HG03280 (cell line): ENCODE measurements around the gene CAMSAP2.
A peak's percentile ranks its signal among the peaks of the same experiment; 100 is the strongest.

Experiments used
- ATAC-seq: cut with Tn5 transposase; IDR thresholded peaks from one replicate; pipeline ENCODE4 v1.9.1; 2021; ENCODE audit warnings: mild to moderate bottlenecking, moderate library complexity; ENCODE audit not compliant: unreplicated experiment

The CAMSAP2 gene

GRCh38 chr1:200874694-200875093 lies 136.0 kb downstream of the CAMSAP2 start:
- ATAC-seq: no peak

- ATAC-seq: no peak
Measured at GRCh38 chr1:200875416-200875815, 136.7 kb downstream of the CAMSAP2 start.

- no peak for ATAC-seq
Measured at GRCh38 chr1:200877010-200877409, 138.3 kb downstream of the CAMSAP2 start.

GRCh38 chr1:200877839-200878551 lies 139.3 kb downstream of the CAMSAP2 start:
- no peak for ATAC-seq

GRCh38 chr1:200880212-200880611 lies 141.5 kb downstream of the CAMSAP2 start:
- peak; percentile 75 for ATAC-seq

GRCh38 chr1:200883118-200883517 lies 144.4 kb downstream of the CAMSAP2 start:
- no peak for ATAC-seq

- no peak for ATAC-seq
Measured at GRCh38 chr1:200885623-200886402, 147.1 kb downstream of the CAMSAP2 start.

- no peak for ATAC-seq
Measured at GRCh38 chr1:200886594-200886993, 147.9 kb downstream of the CAMSAP2 start.

GRCh38 chr1:200887036-200887435 lies 148.3 kb downstream of the CAMSAP2 start:
- ATAC-seq: no peak

GRCh38 chr1:200887772-200888348 lies 149.2 kb downstream of the CAMSAP2 start:
- no peak for ATAC-seq

- peak; percentile 90 for ATAC-seq
Measured at GRCh38 chr1:200888349-200888838, 149.7 kb downstream of the CAMSAP2 start.

- ATAC-seq: no peak
Measured at GRCh38 chr1:200889571-200889970, 150.9 kb downstream of the CAMSAP2 start.

GRCh38 chr1:200890027-200890426 lies 151.3 kb downstream of the CAMSAP2 start:
- ATAC-seq: no peak

- no peak for ATAC-seq
Measured at GRCh38 chr1:200890818-200891773, 152.4 kb downstream of the CAMSAP2 start.

GRCh38 chr1:200891774-200892157 lies 153.1 kb downstream of the CAMSAP2 start:
- no peak for ATAC-seq

- no peak for ATAC-seq
Measured at GRCh38 chr1:200892546-200892945, 153.9 kb downstream of the CAMSAP2 start.

GRCh38 chr1:200892958-200893357 lies 154.3 kb downstream of the CAMSAP2 start:
- no peak for ATAC-seq

- no peak for ATAC-seq
Measured at GRCh38 chr1:200893411-200893901, 154.8 kb downstream of the CAMSAP2 start.

GRCh38 chr1:200894712-200895442 lies 156.2 kb downstream of the CAMSAP2 start, which contains the start of gene INAVA:
Gene INAVA, plus strand, starts transcription at chr1:200894900. Its CDS starts 3,501 bp downstream, at chr1:200898401.
- no peak for ATAC-seq

- no peak for ATAC-seq
Measured at GRCh38 chr1:200895443-200895789, 156.7 kb downstream of the CAMSAP2 start.
